Eye (tissue), 1 donor: ENCODE measurements around the gene CAMK2B.

Experiments used
- DNase-seq: peaks from one replicate; pipeline ENCODE4 v3.0.0-alpha.2; 2015

CAMK2B gene

GRCh38 chr7:44225566-44226395 lies 99.6 kb downstream of the CAMK2B start:
- no peak for DNase-seq

GRCh38 chr7:44224974-44225565 lies 100.3 kb downstream of the CAMK2B start:
- DNase-seq = no peak

GRCh38 chr7:44224080-44224973 lies 101.1 kb downstream of the CAMK2B start:
- DNase-seq = peak; percentile 61

DNA sequence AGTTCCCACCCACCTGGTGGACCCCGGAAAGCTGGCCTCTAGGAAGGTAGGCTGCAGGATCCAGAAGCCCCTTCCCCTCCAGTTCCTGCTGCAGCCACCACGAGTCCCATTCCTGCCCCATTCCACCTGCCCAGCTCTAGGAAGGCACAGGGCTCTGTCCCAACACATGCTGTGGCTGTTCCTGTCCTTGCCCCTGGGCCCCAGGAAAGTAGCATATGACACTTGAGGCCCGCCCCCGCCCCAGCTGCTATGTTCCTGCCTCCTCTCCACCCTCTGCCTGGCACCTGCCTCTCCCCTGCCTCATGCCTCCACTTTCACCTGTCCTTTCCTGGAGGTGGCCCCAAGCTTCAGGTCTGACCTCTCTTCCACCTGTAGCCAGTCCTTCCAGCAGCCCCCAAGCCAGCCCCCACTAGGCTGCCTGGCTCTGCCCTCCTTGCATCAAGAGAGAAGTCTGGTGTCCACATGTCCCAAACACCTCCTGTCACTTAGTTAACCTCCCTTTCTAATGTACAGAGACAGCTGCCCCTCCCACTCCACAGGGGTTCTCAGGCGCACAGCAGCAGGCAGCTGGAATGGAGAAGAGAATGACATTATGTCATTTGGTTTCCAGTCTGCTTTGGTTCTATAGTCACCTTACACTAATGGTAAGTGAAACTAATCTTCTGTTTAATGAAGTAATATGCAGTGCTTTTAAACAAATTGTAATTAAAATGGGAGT lies 101.9 kb downstream of the CAMK2B start:
- DNase-seq = peak; percentile 91

- no peak for DNase-seq
Measured at GRCh38 chr7:44222776-44223261, 102.6 kb downstream of the CAMK2B start.

- no peak for DNase-seq
Measured at GRCh38 chr7:44222074-44222473, 103.3 kb downstream of the CAMK2B start.

DNA sequence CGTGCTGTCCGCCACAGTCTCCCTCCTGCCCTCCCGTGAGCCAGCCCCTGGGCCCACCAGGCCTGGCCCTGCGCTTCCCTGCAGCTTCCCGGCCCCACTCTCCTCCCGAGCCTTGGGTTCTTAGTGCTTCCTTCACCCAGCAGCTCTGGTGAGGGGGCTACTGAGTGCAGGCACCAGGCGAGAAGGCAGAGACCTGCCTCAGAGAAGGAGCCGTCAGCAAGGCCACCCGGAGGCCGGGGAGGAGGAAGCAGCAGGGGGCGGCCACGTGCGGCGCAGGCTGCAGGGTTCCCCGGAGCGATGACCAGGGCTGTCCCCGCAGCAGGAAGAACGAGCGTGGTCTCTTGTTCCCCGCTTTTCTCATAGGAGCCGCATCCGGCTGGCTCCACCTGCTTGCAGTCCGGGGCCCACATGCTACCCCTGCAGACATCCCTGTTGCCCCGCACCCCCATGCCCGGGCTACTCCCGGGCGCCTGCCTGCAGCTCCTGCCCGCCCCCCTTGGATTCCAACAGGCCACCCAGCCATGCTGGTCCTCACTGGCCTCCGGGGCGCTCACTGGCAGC lies 104.1 kb downstream of the CAMK2B start:
- no peak for DNase-seq

DNA sequence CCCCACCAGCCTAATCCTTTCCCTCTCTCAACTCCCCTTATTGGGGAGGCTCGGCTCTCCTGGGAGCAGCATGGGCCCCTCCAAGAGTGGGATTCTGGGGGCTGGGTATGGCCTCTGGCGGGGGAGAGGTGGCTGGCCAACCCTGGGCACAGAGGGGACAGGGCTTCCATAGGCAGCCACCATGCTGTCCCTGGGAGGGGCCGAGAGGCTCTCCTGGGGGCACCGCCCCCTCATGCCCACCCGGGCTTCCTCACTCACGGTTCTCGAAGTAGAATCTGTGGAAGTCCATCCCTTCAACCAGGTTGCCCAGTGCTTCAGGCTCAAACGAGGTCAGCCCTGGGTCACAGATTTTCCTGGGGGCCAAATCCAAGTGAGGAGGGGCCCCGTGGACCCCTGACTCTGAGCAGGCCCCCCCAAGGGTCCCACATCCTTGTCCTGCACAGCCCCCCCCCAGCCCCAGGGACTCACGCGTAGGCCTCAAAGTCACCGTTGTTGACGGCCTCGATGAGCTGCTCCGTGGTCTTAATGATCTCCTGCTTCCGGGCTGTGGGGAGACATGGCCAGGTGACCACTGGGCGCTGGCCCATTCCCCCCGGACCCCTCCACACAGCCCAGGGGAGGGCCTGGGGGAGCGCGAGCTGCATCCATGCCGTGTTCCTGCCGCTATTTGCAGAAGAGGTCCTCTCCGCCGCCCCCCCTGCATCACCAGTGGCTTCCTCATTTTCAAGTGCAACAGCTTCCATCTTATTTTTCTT lies 104.9 kb downstream of the CAMK2B start:
- DNase-seq = no peak

GRCh38 chr7:44220046-44220357 lies 105.4 kb downstream of the CAMK2B start:
- DNase-seq = no peak

- DNase-seq = no peak
Measured at GRCh38 chr7:44219371-44220045, 105.9 kb downstream of the CAMK2B start.

DNA sequence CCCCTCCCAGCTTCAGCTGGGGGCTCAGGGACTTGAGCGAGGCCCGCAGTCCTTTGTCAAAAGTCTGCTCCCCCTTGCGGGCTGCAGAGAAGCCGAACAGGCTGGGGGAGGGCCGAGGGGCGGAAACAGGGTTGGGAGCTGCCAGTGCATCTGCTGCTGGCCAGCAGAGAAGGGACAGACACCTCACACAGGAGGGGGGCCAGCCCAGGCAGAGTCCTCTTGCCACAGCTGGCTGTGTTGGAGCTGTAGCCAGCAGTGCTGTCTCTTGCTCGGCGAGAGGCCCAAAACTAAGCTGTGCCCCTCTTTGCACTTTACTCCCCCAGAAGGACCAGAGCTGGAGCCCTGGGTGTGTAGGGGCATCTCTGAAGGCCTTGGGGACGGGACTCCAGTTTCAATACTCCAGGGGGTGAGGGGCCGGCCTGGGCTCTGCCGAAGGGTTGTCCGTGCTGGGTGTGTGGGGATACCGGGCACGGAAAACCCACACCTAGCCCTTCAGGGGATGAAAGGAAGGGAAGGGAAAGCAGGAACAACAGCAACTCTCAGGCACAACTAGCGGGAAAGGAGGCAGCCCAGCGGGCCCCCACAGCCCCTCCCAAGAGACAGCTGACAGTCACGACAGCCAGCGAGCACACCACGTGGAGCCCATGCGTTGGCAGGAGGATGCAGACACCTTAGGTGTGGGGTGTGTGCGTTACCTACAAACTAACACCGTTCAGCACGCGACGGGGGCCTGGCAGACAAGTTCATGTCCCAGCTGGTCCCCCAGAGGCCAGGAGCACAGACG lies 106.8 kb downstream of the CAMK2B start:
- peak; percentile 67 for DNase-seq

GRCh38 chr7:44217852-44218402 lies 107.5 kb downstream of the CAMK2B start:
- DNase-seq = no peak

DNA sequence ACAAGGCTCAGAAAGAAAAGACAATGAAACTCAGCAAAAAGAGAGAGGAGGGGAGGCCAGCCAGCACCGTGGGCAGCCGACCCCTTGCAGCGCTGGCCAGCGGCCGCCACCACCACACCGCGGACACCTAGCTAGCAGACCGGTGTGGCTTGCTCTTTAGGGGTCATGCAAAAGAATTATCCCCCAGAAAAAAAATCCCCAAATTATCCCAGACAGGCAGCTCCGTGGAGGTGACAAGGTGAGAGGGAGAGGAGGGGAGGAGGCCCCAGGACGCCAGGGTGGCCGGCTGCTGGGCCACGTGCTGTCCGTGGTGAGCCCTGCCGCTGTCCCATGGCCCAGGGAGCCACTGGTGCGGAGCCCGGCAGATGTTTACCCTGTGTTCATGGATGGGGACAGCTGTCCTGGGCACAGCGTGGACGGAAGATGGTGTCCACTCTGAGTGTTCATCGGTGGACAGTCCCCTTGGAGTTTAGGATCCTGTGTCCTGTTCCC lies 108.1 kb downstream of the CAMK2B start:
- no peak for DNase-seq

DNA sequence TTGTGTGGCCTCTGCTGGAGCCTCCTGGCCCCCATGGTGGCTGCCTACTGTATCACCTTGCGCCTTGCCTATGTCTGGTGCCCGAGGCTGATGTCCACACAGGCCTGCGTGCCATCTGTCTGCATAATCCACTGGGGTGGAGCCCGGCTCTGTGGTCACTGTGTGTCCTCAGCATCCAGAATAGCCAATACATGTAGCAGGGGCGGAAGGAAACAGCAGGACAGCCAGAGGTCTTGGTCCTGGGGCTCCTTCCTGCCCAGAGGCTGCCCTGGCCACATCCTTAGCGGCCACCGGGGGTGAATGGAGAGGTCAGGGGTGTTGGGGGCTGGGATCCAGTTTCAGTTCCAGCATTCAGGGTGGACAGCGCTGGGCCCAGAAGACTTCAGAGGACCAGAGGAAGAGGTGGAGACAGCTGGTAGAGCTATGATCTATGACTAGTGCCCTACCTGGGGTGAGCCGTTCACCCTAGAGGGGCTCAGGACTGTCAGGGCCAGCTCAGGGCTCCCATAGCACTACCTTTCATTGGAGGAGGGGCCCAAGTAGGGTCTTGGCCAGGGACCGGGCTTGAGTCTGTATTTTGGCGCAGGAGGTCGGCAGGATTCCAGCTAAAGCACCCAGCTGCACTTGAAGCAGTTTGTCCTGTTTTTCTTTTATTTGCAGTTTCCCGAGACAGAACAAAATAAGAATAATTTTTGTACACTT lies 108.7 kb downstream of the CAMK2B start:
- DNase-seq = no peak

DNA sequence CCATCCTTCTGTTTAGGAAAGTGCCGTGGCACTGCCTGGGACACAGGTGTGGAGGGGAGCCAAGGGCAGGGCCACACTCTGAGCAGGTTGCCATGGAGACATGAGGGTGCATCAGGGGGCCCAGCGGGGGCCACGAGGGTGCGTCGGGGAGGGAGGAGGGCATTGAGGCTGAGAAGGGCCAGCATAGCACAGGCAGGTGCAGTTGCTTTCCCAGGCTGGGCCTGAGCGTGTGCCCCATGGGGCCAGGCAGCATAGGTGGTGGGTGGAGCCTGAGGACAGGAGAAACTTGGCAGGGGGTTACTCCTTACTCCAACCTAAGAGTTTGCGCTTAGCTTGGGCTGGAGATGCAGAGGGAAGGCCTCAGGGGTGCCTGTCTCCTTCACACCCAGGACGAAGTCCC lies 109.4 kb downstream of the CAMK2B start:
- no peak for DNase-seq

DNA sequence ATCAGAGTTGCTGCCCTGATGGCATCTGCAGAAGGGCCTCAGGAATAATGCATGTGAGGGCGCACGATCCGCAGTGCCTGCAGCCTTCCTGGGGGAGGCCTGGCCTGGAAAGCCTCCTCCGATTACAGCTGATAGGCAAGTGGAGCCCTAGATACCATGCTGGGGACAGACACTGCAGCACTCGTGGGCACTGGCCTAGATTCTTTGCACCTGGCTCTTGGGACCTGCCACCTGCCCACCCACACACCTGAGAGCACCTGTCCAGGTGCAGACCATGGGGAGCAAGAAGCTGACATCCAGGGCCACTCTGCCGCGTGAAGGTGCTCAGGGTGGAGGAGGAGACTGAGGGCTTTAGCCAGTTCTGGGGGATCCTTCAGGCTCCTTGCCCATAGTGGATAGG lies 109.9 kb downstream of the CAMK2B start:
- DNase-seq = no peak

DNA sequence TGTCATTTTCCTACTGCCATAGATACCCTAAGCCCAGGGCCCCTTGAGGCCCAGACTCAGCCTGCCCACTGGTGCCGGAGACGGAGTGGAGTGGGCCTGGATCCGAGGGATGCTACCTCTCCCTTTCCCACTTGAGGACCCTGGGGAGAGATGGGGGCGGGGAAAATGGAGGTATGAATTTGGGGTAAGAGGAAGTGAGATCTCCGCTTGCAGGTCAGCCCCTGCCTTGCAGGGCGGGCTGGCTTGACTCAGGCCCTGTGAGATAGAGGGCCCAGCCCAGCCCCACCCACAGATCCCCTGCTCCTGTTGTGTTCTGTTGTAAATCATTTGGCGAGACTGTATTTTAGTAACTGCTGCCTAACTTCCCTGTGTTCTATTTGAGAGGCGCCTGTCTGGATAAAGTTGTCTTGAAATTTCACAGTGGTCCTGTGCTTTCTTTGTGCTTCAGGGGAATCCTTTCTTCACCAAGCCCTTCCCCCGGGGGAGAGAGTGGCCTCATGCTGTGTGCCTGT lies 111.5 kb downstream of the CAMK2B start:
- DNase-seq = no peak

DNA sequence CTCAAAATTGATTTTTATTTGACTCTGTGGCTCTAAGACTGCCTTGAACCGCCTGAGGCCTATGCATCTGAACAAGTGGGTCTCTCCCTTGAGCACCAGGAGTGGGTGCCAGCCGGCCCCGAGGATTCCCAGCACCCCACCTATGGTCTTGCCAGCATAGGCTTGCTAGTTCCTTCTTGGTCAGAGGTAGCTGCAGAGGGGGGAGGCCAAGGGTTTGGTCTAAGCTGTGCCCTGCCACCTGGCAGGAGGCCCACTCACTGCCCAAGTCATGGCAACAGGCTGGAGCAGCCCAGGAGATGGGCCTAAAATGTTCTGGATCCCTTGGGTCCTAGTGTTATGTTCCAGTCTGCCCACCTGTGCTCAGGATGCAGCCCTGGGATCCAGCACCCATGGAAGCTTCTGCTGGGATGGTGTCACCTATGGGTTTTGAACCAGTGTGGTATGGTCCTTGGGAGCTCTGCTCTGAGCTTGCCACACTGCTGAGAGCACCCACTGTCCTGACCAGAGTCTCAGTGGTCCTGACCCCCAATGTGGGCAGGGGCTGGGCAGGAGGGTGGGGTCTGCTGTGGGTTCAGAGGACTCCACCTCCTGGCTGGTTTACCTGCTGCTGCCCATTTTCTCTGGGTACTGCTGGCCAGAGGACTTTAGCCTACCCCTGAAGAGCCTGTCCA lies 112.1 kb downstream of the CAMK2B start:
- no peak for DNase-seq
